Fibroblast of skin of right quadriceps (primary cell): ENCODE results near the gene ENPP1.

Source experiments
- DNase-seq: peaks from one replicate; pipeline ENCODE4 v3.0.0-alpha.2; 2013

ENPP1 gene

DNA sequence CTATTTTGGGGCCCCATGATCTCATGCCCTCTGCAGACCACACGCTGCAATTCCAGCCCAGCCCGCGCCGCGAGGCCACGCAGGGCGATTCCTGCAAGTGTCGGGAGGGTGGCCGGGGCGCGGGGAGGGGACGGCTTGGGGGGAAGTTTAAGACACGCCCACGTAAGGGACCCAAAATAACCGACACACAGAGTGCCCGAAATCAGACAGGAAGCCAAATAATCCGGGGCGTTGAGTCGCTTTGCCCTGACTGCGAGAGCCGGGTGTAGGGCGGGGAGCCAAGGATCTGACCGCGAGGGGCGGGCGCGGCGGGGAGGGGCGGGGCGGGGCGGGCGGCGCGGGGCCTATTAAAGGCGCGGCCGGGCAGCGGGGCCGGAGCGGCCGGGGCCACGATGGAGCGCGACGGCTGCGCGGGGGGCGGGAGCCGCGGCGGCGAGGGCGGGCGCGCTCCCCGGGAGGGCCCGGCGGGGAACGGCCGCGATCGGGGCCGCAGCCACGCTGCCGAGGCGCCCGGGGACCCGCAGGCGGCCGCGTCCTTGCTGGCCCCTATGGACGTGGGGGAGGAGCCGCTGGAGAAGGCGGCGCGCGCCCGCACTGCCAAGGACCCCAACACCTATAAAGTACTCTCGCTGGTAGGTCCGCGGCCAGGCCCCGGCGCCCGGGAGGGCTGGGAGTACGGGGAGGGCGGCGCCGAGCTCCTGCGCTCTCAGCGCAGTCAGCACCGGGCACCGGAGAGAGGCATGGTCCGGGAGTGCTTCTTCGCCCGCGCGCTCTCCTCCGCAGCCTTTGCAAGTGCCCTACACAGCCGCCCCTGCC is at the start of gene ENPP1:
TSS of gene ENPP1 (plus strand) at position 377 of the 816 bp plus-strand sequence. CDS start at position 393, 16 bp downstream.
- peak; percentile 63 for DNase-seq

GRCh38 chr6:131758920-131759319 is 48.9 kb upstream of the ENPP1 start:
- DNase-seq = peak; percentile 22

- DNase-seq = peak; percentile 75
These were observed 46.6 kb upstream of the ENPP1 start for GRCh38 chr6:131761060-131761761.

GRCh38 chr6:131761762-131762067 is 46.1 kb upstream of the ENPP1 start:
- no peak for DNase-seq

- peak; percentile 53 for DNase-seq
These were observed 44.8 kb upstream of the ENPP1 start for GRCh38 chr6:131762984-131763383.

GRCh38 chr6:131763749-131764148 is 44.1 kb upstream of the ENPP1 start:
- DNase-seq = no peak

GRCh38 chr6:131764350-131764749 is 43.5 kb upstream of the ENPP1 start:
- peak; percentile 39 for DNase-seq

GRCh38 chr6:131765081-131765803 is 42.6 kb upstream of the ENPP1 start:
- peak; percentile 84 for DNase-seq

DNA sequence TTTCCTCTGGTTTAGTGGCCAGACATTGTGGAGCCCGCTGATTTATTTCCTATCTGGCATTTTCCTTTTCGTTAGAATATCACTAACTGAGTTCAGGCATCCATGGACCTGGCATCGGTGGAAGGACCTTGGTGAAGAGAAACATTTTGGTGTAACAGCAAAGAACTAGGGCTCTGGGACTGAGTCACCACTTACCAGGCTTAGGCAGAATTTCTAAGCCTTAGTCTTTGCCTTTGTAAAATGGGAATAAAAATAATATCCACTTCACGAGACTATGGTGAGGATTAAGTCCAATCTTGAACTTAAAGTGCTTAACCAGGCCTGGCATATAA is 42.0 kb upstream of the ENPP1 start:
- no peak for DNase-seq

GRCh38 chr6:131766631-131767030 is 41.2 kb upstream of the ENPP1 start:
- DNase-seq = no peak

DNA sequence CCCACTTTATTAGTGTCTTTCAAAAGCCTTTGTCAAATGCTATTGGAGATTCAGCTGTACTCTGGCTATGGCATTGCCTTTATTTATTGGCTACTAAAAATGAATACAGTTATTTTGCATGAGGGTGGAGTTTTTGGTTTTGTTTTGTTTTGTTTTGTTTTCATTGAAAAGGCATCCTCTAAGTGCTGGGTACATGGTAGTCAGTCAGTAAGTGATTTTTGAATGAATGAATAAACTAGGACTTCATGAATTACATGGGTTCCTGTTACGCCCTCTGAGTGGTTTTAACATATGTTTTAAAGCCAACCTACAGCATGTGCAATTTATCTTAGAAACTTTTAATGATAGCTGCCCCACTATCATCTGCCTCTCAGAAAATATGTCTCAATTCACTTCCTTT is 38.9 kb upstream of the ENPP1 start:
- no peak for DNase-seq

- DNase-seq = no peak
These were observed 38.3 kb upstream of the ENPP1 start for GRCh38 chr6:131769385-131770141.

DNA sequence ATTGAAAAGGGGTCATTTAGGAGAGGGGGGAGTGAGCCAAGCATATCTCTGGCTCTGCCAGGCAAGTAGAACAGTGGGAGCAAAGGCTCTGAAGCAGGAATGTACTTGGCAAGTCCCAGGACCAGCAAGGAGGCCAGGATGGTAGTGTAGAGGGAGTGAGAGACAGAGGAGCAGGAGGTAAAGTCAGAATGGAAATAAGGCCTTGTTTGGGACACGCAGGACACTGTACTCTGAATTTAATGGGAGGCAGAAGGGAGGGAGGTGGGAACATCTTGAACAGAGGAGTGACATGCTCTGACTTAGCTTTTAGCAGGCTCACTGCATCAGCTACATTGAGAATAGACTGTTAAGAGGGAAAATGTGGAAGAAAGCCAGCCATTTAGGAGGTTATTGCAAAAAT is 37.0 kb upstream of the ENPP1 start:
- DNase-seq = no peak

- no peak for DNase-seq
These were observed 34.4 kb upstream of the ENPP1 start for GRCh38 chr6:131773284-131773950.

DNA sequence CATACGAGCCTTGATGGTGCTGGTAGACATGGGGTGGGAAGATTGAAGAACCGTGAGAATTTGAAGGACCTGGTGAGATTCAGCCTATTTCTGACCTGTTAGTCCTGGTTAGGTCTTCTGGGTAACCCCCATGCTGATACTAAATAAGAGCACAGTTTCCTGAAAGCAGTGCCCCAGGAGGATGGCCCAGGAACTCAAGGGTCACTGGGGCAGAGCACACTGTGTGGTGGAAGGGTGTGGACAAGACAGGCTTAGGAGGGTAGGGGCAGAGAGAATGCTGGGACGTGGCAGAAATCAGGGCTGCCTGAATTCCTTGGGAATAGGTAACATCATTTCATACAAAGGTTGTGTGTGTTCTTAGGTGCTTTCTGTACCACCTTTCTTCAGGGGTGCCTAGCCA is 31.9 kb upstream of the ENPP1 start:
- no peak for DNase-seq

- DNase-seq = no peak
These were observed 30.8 kb upstream of the ENPP1 start for GRCh38 chr6:131776985-131777384.

DNA sequence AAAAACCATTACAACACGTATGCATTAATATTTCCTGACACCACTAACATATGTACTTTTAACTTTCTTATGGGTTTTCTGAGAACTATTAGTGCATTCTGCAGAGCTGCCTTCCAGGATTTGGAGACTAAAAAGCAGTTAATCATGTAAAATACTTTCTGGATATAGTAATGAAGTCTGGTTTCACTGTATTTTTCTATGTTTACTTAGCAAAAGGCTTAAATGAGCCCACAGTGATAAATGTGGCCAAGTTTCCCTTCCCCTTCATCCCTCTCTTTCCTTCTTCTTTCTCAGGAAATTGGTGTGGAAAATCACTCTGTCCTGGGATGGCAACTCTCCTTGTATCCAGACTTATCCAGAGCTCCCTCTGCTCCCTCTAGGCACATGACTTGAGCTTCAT is 29.7 kb upstream of the ENPP1 start:
- no peak for DNase-seq

GRCh38 chr6:131779304-131779703 is 28.5 kb upstream of the ENPP1 start:
- no peak for DNase-seq

DNA sequence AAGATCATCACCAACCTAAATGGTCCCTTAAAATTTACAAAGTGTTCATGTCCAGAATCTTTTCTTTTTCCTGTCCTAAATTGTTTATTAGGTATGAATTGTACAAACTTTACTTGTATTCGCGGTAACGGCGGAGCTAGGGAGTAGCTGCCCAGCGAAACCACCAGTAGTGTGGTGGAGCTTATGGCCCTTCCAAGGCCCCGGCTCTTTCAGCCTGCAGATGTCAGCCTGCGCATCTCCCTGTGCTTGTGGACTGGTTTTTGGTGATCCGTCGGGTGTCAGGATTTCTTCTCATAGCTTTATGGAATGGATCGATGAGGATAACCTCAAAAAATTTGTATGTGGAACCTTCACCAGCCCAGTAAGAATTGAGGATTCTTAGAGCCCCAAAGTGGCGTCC is 27.2 kb upstream of the ENPP1 start:
- DNase-seq = no peak

- no peak for DNase-seq
These were observed 26.1 kb upstream of the ENPP1 start for GRCh38 chr6:131781687-131782086.

GRCh38 chr6:131782764-131783163 is 25.1 kb upstream of the ENPP1 start:
- no peak for DNase-seq

- DNase-seq = peak; percentile 40
These were observed 23.3 kb upstream of the ENPP1 start for GRCh38 chr6:131784561-131784960.

DNA sequence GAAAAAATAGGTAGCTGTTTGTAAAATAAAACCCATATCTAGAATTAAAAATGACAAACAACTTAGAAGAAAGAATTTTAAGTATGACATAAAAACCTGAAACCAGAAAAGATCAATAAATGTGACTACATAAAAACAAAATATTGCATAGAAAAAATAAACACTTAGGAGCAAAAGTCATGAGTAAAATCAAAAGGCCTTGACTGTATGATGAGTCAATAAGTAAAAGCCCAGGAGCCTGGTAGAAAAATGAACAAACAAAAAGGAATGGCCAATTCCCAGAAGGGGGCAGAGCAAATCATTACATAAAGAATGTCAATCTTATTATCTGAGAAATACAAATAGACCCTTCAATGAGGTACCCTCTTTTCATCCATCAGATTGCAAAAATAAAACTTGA is 20.7 kb upstream of the ENPP1 start:
- peak; percentile 34 for DNase-seq
